Superior temporal gyrus (tissue), 1 donor: ENCODE results near the gene CBLN4.
A peak's percentile ranks its signal among the peaks of the same experiment; 100 is the strongest.

ENCODE experiments used
- DNase-seq: peaks from one replicate; pipeline ENCODE4 v3.0.0-alpha.2; 2016; ENCODE audit errors: extremely low spot score

CBLN4 gene

GRCh38 chr20:56005389-56005715, at the start of gene CBLN4:
Gene CBLN4, minus strand, starts transcription at chr20:56005519. Its CDS starts 1,348 bp downstream, at chr20:56004171.
- no peak for DNase-seq

GRCh38 chr20:56043227-56043626, 37.9 kb upstream of the CBLN4 start:
- no peak for DNase-seq

GRCh38 chr20:56032251-56032650, 26.9 kb upstream of the CBLN4 start:
- DNase-seq: no peak

- DNase-seq: no peak
Observed at GRCh38 chr20:56018716-56019115, 13.4 kb upstream of the CBLN4 start.

GRCh38 chr20:56018194-56018593, 12.9 kb upstream of the CBLN4 start:
- DNase-seq: no peak

- DNase-seq: no peak
Observed at GRCh38 chr20:56017560-56017959, 12.2 kb upstream of the CBLN4 start.

- DNase-seq: no peak
Observed at GRCh38 chr20:56014998-56015397, 9.7 kb upstream of the CBLN4 start.

GRCh38 chr20:56014151-56014550, 8.8 kb upstream of the CBLN4 start:
- DNase-seq: no peak

GRCh38 chr20:56004611-56005388, 519 bp downstream of the CBLN4 start:
- DNase-seq: no peak

GRCh38 chr20:56004007-56004406, 1.3 kb downstream of the CBLN4 start:
- DNase-seq: no peak

- DNase-seq: peak; percentile 53
Observed at GRCh38 chr20:56002908-56003800, 2.2 kb downstream of the CBLN4 start.

GRCh38 chr20:56001890-56002289, 3.4 kb downstream of the CBLN4 start:
- DNase-seq: no peak

- DNase-seq: no peak
Observed at GRCh38 chr20:56001106-56001785, 4.1 kb downstream of the CBLN4 start.

GRCh38 chr20:55978550-55978949, 26.8 kb downstream of the CBLN4 start:
- no peak for DNase-seq

GRCh38 chr20:55977690-55978459, 27.4 kb downstream of the CBLN4 start:
- peak; percentile 18 for DNase-seq

- DNase-seq: no peak
Observed at GRCh38 chr20:55974491-55975202, 30.7 kb downstream of the CBLN4 start.

- no peak for DNase-seq
Observed at GRCh38 chr20:55964790-55965189, 40.5 kb downstream of the CBLN4 start.

- DNase-seq: no peak
Observed at GRCh38 chr20:55961376-55962330, 43.7 kb downstream of the CBLN4 start.

GRCh38 chr20:55953201-55953600, 52.1 kb downstream of the CBLN4 start:
- no peak for DNase-seq

- no peak for DNase-seq
Observed at GRCh38 chr20:55947701-55948100, 57.6 kb downstream of the CBLN4 start.
